ENCODE measurements around the gene LMO4. TPM values are rescaled to one million over a fixed set of nuclear protein-coding genes. Genes with fewer than 3 reads are reported as not detected.

Gene LMO4
- total and polyA plus RNA-seq, 2 of the 13 experiments (the other 11 are each of a cell fraction or from before 2014, with no cell fraction given), result 19.3 to 49.9 TPM

GRCh38 chr1:87331365-87332241 is 2.9 kb downstream of the LMO4 start (continued):
- TF ChIP-seq BRF2 (CRISPR knock-in tag; IDR thresholded peaks at IDR 0.05) (no peak), CHD4 (IDR thresholded peaks at IDR 0.05; ENCODE audit: borderline replicate concordance, low read length) (no peak), SAFB2 (CRISPR knock-in tag; IDR thresholded peaks at IDR 0.05; ENCODE audit: borderline replicate concordance, low read depth) (no peak), ZNF24 (IDR thresholded peaks at IDR 0.05) (no peak), FOXC1 (CRISPR knock-in tag; IDR thresholded peaks at IDR 0.05; ENCODE audit: borderline replicate concordance) (no peak), MED8 (CRISPR knock-in tag; IDR thresholded peaks at IDR 0.05; ENCODE audit: insufficient replicate concordance) (no peak), GABPB1 (CRISPR knock-in tag; IDR thresholded peaks at IDR 0.05) (no peak; the same call in 1 of the 2 replicates), TEAD2 (CRISPR knock-in tag; IDR thresholded peaks at IDR 0.05) (no peak), ZNF792 (CRISPR knock-in tag; IDR thresholded peaks at IDR 0.05) (no peak), CHCHD3 (CRISPR knock-in tag; IDR thresholded peaks at IDR 0.05) (no peak), ZNF563 (CRISPR knock-in tag; IDR thresholded peaks at IDR 0.05) (no peak), RELA (CRISPR knock-in tag; IDR thresholded peaks at IDR 0.05) (no peak), ZNF414 (CRISPR knock-in tag; IDR thresholded peaks at IDR 0.05) (no peak), TAF1 (CRISPR knock-in tag; IDR thresholded peaks at IDR 0.05) (no peak), SIX4 (CRISPR knock-in tag; IDR thresholded peaks at IDR 0.05) (no peak), SIN3B (IDR thresholded peaks at IDR 0.05; ENCODE audit: low read length) (no peak), JUNB (CRISPR knock-in tag; IDR thresholded peaks at IDR 0.05; ENCODE audit: borderline replicate concordance) (no peak), PHF5A (CRISPR knock-in tag; IDR thresholded peaks at IDR 0.05; ENCODE audit: low read depth, unreplicated experiment) (no peak), ZNF775 (CRISPR knock-in tag; IDR thresholded peaks at IDR 0.05; ENCODE audit: borderline replicate concordance) (no peak), MBNL3 (CRISPR knock-in tag; conservative IDR thresholded peaks at IDR 0.05) (no peak)
- TF ChIP-seq, protein P1, sequence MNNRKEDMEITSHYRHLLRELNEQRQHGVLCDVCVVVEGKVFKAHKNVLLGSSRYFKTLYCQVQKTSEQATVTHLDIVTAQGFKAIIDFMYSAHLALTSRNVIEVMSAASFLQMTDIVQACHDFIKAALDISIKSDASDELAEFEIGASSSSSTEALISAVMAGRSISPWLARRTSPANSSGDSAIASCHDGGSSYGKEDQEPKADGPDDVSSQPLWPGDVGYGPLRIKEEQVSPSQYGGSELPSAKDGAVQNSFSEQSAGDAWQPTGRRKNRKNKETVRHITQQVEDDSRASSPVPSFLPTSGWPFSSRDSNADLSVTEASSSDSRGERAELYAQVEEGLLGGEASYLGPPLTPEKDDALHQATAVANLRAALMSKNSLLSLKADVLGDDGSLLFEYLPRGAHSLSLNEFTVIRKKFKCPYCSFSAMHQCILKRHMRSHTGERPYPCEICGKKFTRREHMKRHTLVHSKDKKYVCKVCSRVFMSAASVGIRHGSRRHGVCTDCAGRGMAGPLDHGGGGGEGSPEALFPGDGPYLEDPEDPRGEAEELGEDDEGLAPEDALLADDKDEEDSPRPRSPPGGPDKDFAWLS (CRISPR knock-in tag; IDR thresholded peaks at IDR 0.05; ENCODE audit: borderline replicate concordance), result no peak; the same call in 1 of the 2 replicates
- TF ChIP-seq, protein P2, sequence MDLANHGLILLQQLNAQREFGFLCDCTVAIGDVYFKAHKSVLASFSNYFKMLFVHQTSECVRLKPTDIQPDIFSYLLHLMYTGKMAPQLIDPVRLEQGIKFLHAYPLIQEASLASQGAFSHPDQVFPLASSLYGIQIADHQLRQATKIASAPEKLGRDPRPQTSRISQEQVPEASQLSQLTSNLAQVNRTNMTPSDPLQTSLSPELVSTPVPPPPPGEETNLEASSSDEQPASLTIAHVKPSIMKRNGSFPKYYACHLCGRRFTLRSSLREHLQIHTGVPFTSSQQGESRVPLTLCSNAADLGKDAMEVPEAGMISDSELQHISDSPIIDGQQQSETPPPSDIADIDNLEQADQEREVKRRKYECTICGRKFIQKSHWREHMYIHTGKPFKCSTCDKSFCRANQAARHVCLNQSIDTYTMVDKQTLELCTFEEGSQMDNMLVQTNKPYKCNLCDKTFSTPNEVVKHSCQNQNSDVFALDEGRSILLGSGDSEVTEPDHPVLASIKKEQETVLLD (CRISPR knock-in tag; IDR thresholded peaks at IDR 0.05; ENCODE audit: low read depth), result peak; percentile 37; the same call in 1 of the 2 replicates
- TF ChIP-seq, protein P3, sequence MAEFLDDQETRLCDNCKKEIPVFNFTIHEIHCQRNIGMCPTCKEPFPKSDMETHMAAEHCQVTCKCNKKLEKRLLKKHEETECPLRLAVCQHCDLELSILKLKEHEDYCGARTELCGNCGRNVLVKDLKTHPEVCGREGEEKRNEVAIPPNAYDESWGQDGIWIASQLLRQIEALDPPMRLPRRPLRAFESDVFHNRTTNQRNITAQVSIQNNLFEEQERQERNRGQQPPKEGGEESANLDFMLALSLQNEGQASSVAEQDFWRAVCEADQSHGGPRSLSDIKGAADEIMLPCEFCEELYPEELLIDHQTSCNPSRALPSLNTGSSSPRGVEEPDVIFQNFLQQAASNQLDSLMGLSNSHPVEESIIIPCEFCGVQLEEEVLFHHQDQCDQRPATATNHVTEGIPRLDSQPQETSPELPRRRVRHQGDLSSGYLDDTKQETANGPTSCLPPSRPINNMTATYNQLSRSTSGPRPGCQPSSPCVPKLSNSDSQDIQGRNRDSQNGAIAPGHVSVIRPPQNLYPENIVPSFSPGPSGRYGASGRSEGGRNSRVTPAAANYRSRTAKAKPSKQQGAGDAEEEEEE (CRISPR knock-in tag; IDR thresholded peaks at IDR 0.05; ENCODE audit: borderline replicate concordance), result no peak
